ENCODE data around the gene GZMM. TPM values are rescaled to one million over a fixed set of nuclear protein-coding genes. Genes with fewer than 3 reads are reported as not detected.

GZMM gene
- total and polyA plus RNA-seq, 8 donors: 0.28 to 0.38 (median 0.34) TPM; not detected in 2

DNA sequence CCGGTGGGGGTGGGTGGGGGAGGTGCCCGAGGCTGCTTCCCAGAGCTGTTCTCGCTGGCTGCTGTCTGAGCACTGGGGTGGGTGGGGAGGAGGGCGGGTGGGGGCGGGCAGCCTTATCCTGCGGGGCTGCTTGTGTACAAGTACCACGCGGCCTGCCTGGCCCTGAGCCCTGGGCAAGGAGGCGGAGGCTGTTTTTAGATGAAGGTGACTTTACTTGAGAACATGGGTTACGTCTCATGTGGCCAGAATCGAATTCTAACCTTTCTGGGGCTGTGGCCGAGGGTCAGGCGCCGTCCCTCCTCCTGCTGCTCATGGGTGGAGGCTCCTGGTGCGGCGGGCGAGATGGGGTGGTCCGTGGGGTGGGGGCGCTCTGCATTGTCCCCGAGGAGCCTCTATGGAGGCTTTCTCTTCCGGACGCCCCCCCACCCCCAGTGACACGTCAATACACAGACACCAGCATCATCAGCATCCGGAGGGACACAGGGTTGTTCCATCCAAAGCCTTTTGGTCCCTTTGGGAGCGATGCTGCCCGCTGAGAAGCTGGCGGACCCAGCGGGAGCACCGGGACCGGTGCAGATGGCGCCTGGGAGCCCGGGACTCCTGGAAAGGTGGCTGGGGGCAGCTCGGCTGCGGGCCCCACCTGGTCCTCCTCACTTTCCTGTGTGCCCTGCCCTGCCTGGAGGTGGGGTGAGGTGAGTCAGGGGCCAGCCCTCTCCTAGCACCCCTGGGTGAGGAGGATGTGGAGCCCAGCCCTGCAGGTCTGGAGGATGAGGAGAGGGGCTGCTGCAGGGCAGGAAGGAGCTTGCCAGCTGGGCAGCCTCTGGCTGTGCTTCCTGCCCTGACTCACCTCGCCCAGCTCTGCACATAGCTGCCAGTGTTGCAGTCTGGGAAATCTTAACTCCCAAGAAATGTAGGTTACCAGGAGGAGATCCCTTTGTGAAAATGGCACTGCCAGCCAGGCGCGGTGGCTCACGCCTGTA is 32.0 kb downstream of the GZMM start:
- Histone ChIP-seq H3K4me3 (peak overlapping the region in 2 of 4 donors; percentile 23 to 25), H3K27ac (no peak overlapping the region), H3K4me1 (peaks cover 14 to 19% (median 17%) of the 10 kb centered on the region in 3 donors), H3K9me3 (no peaks in the 10 kb centered on the region), H3K27me3 (no peaks in the 10 kb centered on the region), H3K36me3 (no peaks in the 10 kb centered on the region)
- peak in 3 of 6 donors; percentile 36 to 74 (median 66) for DNase-seq
- TF ChIP-seq CTCF (IDR thresholded peaks at IDR 0.05): no peak
- peak in 1 of 4 donors; percentile 5 for ATAC-seq
- no peak for FAIRE-seq
- 39 to 54% methylated on average over 36 to 38 of the region's 38 CpGs for WGBS, 2 donors
- intact Hi-C loops (cut with DNase I): no loop called here

DNA sequence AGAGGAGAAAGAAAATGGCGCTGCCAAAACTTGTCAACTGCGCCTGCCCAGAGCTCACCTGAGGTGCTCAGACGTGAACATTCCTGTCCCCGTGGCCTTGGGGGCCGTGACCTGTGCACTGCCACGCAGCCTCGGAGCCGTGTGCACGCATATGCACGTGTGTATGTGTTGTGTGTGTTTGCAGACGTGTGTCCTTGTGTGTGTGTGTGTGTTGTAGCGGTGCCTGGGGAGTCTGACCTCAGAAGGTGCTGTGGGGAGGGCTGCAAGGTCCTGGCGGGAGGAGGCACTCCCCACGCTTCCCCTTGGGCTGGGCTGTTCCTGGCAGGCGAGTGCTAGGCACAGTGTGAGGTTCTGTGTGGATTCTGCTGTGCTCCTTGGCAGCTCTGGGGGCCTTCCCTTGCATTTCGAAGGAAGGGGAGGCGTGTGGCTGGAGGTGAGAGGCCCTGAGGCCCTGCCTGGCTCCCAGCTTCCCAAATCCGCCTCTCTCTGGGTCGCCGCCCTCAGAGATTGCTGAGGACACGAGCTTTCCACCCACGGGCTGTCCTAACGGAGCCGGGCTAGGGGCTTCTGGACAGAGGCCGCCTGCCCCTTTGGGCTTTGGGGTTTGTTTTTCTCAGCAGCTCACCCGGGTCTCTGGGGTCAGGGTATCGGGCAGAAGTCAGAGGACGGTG is 33.0 kb downstream of the GZMM start:
- TF ChIP-seq CTCF (IDR thresholded peaks at IDR 0.05): no peak
- intact Hi-C loops (cut with DNase I): no loop called here
- DNase-seq: no peak
- ATAC-seq: no peak
- Histone ChIP-seq H3K27ac (no peak overlapping the region), H3K4me1 (peaks cover 14 to 19% (median 17%) of the 10 kb centered on the region in 3 donors), H3K4me3 (no peak overlapping the region), H3K27me3 (no peaks in the 10 kb centered on the region), H3K36me3 (peaks cover 0 to 9% (median 7%) of the 10 kb centered on the region in 3 donors), H3K9me3 (no peaks in the 10 kb centered on the region)
- FAIRE-seq: no peak
- 85 to 90% methylated on average over 27 to 28 of the region's 28 CpGs for WGBS, 2 donors

DNA sequence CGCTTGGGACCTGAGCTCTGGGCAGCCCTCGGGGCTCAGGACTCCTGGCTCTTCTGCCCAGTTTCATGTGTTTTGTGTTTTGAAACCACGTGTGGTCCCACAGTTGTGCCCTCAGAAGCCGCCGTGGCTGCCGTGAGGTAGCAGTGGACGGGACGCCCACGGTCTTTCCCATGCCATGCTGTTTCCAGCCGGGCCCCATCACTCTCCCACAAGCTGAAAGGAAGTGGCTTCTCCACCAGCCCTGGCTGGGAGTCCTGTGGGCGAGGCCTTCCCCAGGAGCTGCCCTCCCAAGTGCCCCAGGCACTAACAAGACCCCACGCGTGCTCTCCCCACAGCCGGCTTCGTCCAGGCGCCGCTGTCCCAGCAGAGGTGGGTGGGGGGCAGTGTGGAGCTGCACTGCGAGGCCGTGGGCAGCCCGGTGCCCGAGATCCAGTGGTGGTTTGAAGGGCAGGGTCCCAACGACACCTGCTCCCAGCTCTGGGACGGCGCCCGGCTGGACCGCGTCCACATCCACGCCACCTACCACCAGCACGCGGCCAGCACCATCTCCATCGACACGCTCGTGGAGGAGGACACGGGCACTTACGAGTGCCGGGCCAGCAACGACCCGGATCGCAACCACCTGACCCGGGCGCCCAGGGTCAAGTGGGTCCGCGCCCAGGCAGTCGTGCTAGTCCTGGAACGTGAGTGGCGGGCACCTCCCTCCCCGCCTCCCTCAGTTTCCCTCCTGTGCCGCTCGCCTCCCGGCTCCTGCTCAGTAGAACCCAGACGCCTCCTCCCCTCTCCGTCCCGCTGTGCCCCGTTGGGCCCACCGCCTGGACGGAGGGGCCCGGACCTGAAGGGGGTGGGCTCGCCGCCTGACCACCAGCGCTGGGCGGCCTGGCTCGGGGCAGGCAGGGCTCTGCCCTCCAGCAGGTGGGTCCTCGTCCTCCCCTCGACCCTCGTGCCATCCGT is 33.9 kb downstream of the GZMM start:
- no peak for TF ChIP-seq CTCF (IDR thresholded peaks at IDR 0.05)
- Histone ChIP-seq H3K4me3 (no peak overlapping the region), H3K9me3 (no peaks in the 10 kb centered on the region), H3K27me3 (no peaks in the 10 kb centered on the region), H3K4me1 (peaks cover 14 to 19% (median 17%) of the 10 kb centered on the region in 3 donors), H3K36me3 (peaks cover 0 to 14% (median 12%) of the 10 kb centered on the region in 3 donors), H3K27ac (no peak overlapping the region)
- FAIRE-seq (no peak), DNase-seq (peak in 2 of 6 donors; percentile 34 to 73), ATAC-seq (no peak)
- intact Hi-C loops (cut with DNase I): no loop called here
- 92 to 94% methylated on average over 62 to 66 of the region's 66 CpGs for WGBS, 2 donors

- ATAC-seq: no peak
- intact Hi-C loops (cut with DNase I): no loop called here
- H3K36me3 ChIP-seq: peaks cover 0 to 20% (median 16%) of the 10 kb centered on the region in 3 donors
- no peak for TF ChIP-seq CTCF (IDR thresholded peaks at IDR 0.05)
- no peaks in the 10 kb centered on the region for H3K9me3 ChIP-seq
- H3K4me3 ChIP-seq: no peak overlapping the region
- peaks cover 12 to 15% (median 14%) of the 10 kb centered on the region in 3 donors for H3K4me1 ChIP-seq
- FAIRE-seq: no peak
- H3K27ac ChIP-seq: no peak overlapping the region
- 84 to 87% methylated on average over 46 of the region's 46 CpGs for WGBS, 2 donors
- DNase-seq: peak in 2 of 6 donors; percentile 43 to 71
- H3K27me3 ChIP-seq: no peaks in the 10 kb centered on the region
Measured at GRCh38 chr19:579111-579841, 35.4 kb downstream of the GZMM start.
